HG03575 (cell line): ENCODE results near the gene FTCDNL1.

ENCODE experiments used
- ATAC-seq: cut with Tn5 transposase; IDR thresholded peaks from one replicate; pipeline ENCODE4 v1.9.1; 2021; ENCODE audit not compliant: unreplicated experiment, insufficient number of reproducible peaks, low FRiP score; ENCODE audit errors: extremely low read depth

FTCDNL1 gene

DNA sequence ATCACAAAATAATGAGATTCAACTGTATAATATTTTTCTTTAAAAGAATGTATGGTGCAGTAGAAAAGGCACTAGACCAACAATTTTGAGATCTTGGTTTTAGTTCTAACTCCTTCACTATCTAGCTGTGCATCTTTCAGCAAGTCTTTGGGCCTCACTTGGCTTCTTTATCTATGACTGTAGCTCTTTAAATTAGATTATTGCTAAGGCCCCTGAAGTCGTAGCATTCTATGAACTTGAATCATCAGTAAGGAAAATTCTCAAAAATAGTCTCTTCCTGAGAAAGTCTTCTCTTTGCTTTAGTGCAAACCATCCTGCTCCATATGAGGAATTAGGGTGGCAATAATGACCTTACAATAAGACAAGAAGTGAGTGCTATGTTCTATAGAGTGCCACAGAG, 140.4 kb downstream of the FTCDNL1 start:
- ATAC-seq = no peak
